ENCODE data around the gene PM20D2.
"Not testable (repeated sequence)": the region's sequence is repeated elsewhere in the genome, so short reads cannot be mapped to it uniquely, and the experiment has no call there.

PM20D2 gene, protein sequence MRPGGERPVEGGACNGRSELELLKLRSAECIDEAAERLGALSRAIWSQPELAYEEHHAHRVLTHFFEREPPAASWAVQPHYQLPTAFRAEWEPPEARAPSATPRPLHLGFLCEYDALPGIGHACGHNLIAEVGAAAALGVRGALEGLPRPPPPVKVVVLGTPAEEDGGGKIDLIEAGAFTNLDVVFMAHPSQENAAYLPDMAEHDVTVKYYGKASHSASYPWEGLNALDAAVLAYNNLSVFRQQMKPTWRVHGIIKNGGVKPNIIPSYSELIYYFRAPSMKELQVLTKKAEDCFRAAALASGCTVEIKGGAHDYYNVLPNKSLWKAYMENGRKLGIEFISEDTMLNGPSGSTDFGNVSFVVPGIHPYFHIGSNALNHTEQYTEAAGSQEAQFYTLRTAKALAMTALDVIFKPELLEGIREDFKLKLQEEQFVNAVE

DNA sequence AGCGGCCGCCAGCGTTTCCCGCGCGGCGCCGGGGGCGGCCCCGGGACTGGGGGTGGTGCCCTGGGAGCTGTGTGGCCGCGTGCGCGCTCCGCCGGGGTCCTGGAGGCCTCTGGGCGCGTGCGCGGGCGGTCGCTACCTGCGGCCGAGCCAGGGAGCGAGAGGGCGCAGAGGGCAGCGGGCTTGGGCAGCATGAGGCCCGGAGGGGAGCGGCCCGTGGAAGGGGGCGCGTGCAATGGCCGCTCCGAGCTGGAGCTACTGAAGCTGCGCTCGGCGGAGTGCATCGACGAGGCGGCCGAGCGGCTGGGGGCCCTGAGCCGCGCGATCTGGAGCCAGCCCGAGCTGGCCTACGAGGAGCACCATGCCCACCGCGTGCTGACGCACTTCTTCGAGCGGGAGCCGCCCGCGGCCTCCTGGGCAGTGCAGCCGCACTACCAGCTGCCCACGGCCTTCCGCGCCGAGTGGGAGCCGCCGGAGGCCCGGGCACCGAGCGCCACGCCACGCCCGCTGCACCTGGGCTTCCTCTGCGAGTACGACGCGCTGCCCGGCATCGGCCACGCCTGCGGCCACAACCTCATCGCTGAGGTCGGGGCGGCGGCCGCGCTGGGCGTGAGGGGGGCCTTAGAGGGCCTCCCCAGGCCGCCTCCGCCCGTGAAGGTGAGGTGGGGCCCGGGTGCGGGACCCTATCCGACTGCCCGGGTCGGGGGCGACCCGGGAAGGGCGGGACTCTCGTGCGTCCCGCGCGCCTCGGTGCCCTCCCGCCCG, at the start of gene PM20D2:
PM20D2 (plus strand) TSS at position 100 of the 762 bp plus-strand sequence; CDS start at position 190, 90 bp downstream.
- DNase-seq: peak; percentile 75

DNA sequence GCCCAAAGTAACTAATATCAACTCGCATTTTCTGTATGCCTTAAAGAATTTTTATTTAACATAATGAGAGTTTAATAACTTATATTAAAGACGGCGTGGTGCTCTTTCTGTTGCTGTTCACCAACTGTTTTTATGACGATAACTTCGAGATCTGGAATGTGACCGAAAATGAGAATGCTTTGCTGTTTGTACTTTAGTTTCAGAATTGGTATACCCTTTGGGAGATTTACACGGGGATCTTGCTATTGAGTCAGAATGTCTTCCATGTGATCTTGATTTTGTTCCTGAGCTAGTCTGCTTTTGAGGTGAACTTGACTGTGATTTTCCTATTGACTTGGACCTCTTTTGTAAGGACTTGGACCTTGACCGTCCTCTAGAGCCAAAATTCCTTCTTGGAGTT, 47.4 kb upstream of the PM20D2 start:
- no peak for DNase-seq

DNA sequence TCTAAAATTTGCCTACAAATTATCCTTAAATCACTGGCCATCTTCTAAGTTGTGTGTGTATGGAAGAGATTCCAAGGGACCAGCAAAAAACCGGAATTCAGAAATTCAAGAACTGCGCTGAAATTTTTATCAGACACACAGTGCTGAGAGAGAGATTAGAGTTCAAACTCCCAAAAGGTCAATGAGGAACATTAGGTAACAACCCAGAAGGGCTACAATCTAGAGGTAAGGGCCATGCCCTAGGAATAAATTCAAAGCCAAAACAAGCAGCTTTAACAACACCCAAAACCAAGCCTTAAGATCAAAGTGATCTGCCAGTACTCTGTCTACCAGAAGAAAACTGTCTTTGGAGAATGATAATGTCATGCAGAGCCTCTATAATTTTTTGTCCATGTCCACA, 45.7 kb upstream of the PM20D2 start:
- DNase-seq: no peak

DNA sequence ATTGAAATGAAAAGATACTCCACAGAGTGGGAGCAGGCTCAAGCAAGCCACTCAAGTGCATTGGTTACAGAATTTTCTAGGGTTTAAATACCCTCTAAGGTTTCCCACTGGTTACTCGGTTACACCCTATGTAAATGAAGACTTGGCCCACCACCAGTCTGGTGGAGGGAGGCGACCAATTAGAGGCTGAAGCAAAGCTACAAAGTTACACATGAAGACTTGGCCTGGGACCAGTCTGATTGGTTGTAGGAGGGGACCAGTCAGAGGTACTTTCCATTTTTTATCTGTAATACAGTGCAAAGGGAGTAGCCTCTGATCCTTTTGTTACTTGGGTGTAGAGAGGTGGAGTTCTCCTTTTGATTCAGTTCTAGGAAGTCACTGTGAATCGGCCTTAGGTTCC, 35.6 kb upstream of the PM20D2 start:
- DNase-seq: no peak

DNA sequence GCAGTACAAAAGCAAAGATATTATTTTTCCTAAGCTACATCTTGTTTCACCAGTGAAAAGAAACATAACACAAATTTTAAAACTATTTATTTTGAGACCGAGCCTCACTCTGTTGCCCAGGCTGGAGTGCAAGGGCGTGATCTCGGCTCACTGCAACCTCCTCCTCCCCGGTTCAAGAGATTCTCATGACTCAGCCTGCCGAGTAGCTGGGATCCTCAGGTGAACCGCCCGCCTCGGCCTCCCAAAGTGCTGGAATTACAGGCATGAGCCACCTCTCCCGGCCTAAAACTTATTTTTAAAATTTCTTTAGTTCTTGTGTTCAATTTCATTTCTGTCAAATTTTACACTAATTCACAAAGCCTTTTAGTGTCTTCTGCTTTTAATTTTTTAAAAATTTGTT, 33.9 kb upstream of the PM20D2 start:
- no peak for DNase-seq

DNA sequence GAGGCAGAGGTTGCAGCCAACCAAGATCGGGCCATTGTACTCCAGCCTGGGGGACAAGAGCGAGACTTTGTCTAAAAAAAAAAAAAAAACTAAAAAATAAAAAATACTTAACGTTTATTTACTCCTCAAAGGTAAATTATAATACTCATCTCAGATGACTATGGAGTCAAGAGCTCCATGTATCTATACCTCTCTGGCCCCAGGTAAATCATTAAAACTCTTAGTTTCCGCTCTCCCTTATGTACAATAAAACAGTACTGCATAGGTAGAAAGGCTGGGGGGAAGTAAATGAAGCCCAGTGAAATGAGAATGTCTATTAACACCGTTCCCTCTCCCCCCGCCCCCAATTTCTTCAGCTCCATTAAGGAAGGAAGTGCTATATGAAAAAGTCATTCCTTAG, 29.2 kb upstream of the PM20D2 start:
- DNase-seq: no peak

DNA sequence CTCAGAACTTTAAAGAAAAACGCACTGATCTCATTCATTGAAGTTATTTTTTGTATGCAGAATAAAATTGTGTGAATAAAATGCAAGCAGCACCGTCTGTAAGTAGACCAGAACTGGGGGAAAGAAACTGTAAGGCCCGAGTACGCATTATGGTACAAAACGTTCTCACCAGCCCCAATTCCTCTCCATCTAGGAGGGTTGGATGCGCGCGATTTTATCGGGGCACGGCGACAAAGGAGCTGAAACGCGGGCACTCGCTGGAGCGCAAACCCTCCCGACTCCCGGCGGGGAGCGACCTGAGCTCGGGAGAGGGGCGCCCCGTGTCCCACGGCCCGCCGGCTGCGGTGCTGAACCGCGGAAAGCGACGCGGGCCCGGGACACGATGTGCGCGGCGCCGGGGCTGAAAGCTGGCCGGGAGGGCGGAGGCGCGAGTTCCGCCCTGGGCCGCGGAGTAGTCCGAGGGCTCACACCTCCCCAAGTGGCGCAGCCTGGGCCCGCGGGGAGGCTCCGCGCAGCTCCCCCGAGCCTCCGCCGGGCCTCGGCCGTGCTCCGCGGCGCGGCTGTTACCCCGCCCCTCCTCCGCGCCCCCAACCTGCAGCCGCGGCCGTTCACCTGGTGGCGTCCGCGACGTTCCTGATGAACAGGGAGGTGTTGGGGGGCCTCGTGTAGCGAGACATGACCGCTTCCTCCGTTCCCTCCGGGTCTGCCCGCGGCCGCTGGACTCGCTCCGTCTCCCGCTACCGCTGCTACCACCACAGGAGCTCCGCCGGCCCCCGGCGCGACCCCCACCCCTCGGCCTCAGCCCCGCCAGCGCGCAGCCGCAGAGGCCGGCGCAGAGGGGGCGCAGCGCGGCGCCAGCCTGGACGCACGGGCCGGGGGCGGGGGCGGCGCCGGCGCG, 28.4 kb upstream of the PM20D2 start, which contains the start of gene SRSF12:
SRSF12 (minus strand) TSS at position 861 of the 898 bp plus-strand sequence; CDS start at position 677, 184 bp downstream.
- DNase-seq: peak; percentile 51

DNA sequence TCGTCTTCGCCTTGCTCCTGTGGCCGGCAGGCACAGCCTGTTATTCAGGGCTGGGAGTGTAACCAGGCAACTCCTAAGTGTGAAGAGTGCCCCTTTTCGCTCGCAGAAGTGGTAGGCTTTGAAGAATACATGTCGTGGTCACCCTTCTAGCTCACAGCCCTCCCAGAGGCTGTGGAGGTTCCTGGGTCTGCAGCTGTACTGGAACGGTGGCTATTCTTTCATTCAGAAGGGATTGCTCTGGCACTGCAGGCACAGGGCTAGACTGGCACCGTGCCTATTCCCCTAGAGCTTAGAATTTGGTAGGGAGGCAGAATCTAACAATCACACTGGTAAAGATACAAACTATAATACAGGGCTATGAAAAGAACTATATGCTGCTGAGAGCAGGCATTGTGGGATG, 26.9 kb upstream of the PM20D2 start:
- DNase-seq: no peak

DNA sequence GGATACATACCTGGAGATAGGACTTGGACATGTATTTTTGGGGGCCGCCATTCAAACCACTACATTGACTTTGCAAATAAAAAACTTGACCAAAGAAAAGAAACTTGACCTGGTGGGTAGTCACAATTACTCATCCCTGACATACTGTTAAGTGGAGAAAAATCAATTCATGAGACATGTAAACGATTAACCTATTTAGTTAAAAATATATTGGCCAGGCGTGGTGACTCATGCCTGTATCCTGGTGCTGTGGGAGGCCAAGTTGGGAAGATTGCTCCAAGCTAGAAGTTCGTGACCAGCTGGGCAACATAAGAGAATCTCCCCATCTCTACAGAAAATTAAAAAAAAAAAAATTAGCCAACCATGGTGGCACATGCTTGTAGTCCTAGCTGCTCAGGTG, 25.5 kb upstream of the PM20D2 start:
- no peak for DNase-seq

DNA sequence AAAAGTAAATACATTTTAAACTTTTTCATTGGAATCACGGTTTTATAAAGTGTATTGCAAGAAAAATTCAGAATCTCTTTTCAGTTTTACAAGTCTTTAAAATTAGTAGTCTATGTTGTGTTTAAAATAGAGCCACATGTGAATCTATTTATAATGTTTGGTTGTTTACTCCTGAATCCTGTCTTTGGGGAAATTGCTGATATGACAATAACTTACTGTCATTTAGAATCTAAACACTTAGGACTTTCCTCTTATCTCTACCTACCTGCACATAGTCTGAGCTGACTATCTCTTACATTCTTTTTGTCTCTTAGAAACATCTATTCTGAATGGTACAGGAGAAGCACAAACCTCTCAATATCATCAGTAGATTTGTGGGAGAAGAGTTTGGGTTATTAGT, 23.9 kb upstream of the PM20D2 start:
- no peak for DNase-seq

DNA sequence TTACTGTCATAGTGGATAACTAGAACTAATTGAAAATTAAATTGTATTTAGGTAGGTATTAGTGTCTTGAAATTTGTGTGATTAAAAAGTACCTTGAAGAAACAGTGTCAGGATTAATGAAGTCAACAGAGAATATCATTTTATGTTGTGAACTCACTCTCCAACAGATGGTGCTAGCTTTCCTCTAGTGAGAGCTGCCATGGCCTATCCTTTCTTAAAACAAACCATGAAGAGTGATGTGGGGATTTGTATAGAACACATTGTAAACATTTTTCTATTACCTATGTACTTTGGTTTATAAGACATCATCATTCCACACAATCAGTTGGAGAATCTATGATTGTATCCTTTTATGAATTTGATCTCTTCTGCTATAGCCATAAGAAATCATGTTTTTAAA, 23.2 kb upstream of the PM20D2 start:
- peak; percentile 32 for DNase-seq

DNA sequence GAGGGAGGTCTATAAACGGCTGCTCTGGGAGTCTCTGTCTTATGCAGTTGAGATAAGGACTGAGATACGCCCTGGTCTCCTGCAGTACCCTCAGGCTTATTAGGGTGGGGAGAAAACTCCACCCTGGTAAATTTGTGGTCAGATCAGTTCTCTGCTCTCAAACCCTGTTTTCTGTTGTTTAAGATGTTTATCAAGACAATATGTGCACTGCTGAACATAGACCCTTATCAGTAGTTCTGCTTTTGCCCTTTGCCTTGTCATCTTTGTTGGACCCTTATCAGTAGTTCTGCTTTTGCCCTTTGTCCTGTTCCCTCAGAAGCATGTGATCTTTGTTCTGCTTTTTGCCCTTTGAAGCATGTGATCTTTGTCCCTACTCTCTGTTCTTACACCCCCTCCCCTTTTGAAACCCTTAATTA, 17.6 kb upstream of the PM20D2 start:
- not testable (repeated sequence) for DNase-seq

DNA sequence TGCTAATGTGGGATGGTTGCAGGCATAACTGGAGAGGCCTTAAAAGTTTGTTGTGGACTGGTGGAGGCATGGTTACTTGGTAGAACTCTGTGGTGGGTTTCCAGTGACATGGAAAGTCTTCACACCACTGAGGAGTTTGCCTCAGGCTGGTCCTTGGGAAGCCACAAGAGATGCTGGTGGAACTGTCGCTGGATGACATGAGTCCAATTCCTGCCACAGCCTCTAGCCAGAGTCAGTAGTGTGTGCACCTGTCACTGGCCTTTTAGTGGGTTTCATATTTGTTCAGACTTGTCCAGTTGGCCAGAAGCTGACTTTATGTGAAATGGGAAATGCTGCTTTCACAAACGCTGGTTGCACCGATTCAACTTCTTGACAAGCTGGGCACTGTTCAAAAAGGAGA, 14.3 kb upstream of the PM20D2 start:
- no peak for DNase-seq

DNA sequence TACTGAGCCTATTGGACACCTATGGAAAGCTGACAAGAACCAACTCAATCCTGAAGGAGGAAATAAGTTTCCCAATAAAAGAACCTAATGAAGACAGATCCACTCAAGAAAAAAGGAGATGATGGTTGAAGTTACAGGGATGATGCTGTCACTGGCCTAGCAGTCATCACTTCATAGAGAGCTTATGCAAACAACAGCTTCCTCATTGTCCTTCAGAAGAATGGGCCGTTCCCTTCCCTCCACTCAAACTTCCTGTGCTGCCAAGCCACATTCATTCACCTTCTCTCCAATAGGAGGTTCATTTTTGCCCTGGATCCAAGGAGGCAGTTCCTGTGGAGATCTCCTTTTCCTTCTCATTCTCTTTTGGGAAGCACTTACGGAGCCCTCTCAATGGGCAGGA, 13.8 kb upstream of the PM20D2 start:
- no peak for DNase-seq

DNA sequence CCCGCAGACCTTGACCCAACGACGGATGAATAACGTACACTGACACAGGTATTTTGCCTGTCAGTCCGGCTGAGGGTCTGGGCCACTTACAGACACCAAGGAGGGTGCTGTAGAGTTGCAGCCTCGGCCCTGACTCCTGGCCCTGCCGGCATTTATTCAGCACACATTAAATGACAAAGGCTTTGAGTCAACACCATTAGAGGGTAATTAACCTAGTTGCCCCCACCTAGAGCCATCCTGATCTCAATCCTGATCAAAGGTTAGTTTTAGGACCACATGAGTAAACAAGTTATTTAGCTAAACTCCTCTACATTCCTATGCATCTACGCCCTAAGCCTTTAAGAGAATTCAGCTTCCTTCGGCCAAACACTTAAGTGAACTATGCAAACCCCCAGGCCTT, 11.9 kb upstream of the PM20D2 start:
- no peak for DNase-seq

DNA sequence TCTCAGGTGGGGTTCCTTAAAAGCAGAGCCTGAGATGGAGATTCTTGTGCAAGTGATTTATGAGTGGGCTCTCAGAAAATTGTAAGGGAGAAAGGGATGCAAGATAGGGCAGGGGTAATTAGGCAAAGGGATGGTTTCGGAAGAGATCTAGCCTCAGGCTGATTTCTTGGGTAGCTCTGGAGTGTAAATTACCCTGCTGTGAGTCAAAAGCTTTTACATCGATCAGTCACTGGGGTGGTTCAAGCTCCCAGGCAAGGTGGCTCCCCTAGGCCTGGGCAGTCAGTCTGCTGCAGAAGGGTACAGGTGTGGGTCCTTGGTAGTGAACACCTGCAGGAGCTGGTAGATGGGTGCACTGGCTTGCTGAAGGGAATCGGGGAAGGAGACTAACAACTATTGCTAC, 11.1 kb upstream of the PM20D2 start:
- DNase-seq: no peak

DNA sequence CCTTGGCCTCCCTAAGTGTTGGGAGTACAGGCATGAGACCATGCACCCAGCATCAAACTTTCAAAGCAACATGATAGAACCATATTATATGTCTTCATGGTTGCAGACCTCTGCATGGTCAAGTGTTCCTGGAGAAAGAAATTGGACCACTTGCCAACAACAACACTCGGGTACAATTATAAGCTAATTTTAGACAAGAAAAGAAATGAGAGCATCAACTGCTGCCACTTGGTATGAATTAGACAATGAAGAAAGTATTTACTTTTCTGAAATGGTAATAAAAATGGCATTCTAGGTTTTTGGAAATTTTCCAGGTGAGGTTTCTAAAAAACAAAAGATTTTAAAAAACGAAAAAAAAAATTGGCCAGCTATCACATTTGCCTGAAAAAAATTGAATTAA, 7.7 kb upstream of the PM20D2 start:
- no peak for DNase-seq

DNA sequence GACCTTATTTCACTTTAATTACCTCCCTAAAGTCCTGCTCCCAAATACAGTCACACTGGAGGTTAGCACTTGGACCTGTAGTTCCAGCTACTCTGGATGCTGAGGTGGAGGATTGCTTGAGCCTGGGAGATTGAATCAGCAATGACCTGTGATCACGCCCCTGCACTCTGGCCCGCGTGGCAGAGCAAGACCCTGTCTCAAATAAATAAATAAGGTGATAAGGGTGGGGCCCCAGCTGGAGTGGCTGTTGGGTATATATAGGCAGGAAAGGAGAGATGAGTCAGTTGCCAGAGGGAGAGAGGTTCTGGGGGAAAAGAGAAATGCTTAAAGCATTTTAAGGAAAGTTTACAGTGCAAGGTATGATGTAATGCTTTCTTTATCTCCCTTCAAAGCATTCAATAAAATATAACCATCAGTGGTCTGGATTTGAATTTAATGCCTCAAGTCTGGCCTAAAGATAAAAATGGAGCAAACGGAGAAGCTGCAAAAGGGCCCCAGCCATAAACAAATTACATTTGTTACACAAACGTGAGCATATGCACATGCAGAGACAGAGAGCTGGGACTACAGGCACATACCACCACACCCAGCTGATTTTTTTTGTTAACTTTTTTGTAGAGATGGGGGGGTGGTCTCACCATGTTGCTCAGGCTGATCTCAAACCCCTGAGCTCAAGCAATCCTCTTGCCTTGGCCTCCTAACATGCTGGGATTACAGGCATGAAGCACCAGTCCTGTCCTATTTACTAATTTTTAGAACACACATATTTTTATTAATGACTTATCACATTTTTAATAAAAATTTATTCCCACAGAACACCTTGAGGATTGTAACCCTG, 6.1 kb upstream of the PM20D2 start:
- no peak for DNase-seq

DNA sequence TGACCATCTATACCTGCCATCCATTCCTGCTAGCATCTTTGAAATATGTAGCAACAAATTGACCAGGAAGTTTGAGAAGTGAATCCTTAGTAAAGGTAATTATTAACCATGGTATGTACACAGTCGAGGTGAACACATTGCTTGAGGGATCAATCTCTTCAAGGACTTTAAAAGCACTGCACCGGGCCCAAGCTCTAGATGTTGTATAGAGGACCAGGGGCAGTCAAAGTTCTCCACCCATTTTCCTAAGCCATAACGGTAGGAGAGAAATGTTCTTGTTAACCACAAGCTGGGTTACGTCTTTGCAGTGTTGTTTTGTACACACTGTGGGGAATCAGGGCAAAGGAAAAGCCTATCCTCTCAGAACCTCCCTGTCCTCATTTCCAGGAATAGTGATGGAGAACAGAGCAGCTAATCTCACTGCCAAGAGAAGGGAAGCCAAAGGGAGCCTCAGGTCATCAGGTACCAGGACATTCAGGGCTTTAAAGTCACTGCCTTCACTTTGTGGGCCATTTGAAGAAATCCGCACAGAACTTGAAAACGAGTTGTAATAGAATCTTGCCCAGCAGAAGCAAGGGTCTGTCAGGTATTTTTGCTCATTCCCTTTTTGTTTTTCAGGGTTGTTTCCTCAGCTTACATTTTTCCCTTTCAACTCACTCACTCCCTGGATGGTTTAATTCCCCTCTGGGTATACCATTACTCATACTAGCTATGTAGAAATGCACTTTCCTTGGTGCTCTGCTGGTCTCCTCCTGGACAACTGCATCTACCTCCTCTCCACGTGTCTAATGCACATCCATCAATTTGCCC, 5.3 kb upstream of the PM20D2 start:
- no peak for DNase-seq

DNA sequence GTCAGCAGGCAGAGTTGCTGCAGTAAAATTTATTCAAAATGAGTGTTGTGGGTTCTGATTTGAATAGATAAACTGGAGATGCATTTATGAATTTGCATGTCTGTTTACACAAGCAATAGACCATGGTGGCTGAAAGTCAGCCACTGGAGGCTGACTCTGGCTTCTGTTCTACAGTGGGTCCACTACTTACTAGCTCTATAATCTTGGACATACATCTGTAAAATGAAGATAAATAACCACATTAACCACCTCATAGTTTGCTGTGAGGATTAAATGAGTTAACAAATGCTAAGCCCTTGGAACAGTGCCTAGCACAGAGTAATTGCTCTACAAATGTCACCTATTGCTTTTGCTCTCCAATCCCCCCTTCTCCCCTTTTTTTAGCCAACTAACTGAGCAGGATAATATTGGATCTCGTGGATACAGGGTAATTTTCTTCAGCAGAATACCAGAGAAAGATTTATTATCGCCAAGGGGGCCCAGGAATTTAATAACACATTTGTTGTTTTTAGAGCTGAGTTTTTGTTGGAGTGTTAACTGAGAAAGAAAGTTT, 1.4 kb upstream of the PM20D2 start:
- DNase-seq: no peak

Measured in NCI-H2171 (cell line).